Sigmoid colon (tissue), 4 donors: Measurements from ENCODE around the gene KLRK1.
"Not testable (repeated sequence)": the region's sequence is repeated elsewhere in the genome, so short reads cannot be mapped to it uniquely, and the experiment has no call there.

Source experiments
- CTCF ChIP-seq, 4 experiments: fragments of 450-650 bp in 3 of 4; fragments of 200-600 bp in 1 of 4; IDR thresholded peaks; one replicate each; pipeline ENCODE4 v1.5.1; 2016 to 2019; ENCODE audit warnings: antibody characterized with exemption in 4 of 4, mild to moderate bottlenecking in 3 of 4, moderate library complexity in 2 of 4
- EP300 ChIP-seq, 4 donors: sonication (generic); formaldehyde crosslinking; IDR thresholded peaks; one replicate each; pipeline ENCODE4 v1.6.1; 2017; ENCODE audit warnings: antibody characterized with exemption in 4 of 4
- POLR2A ChIP-seq, 2 donors: fragments of 450-650 bp; IDR thresholded peaks; one replicate each; pipeline ENCODE4 v1.6.1; 2016; ENCODE audit warnings: antibody characterized with exemption in 2 of 2, mild to moderate bottlenecking in 2 of 2, moderate library complexity in 2 of 2
- POLR2AphosphoS5 ChIP-seq, 4 donors: sonication (generic); formaldehyde crosslinking; IDR thresholded peaks; one replicate each; pipeline ENCODE4 v1.6.1; 2017; ENCODE audit warnings: antibody characterized with exemption in 4 of 4

- not testable (repeated sequence) for TF ChIP-seq CTCF, POLR2A, EP300, POLR2AphosphoS5 (IDR thresholded peaks at IDR 0.05)
Observed at GRCh38 chr12:10394531-10395152, 4.8 kb upstream of the KLRK1 start.
